BLaER1 treated with 17β-estradiol and CSF1 and Interleukin-3, amounts not matched to agents 10 nM and 100 nM (cell line): Measurements from ENCODE around the gene FBXO17.
"Not testable (repeated sequence)": the region's sequence is repeated elsewhere in the genome, so short reads cannot be mapped to it uniquely, and the experiment has no call there.

Experiments
- H3K27ac ChIP-seq, 11 experiments: shearing (Covaris generic); formaldehyde crosslinking; 2 replicates each; pipeline ENCODE4 v1.8.1; 2022
- H3K27me3 ChIP-seq, 11 experiments: shearing (Covaris generic); formaldehyde crosslinking; 2 replicates each; pipeline ENCODE4 v1.8.1; 2022
- H3K36me3 ChIP-seq, 11 experiments: shearing (Covaris generic); formaldehyde crosslinking; 2 replicates each; pipeline ENCODE4 v1.8.1; 2022
- H3K4me1 ChIP-seq, 10 experiments: shearing (Covaris generic); formaldehyde crosslinking; 2 replicates each; pipeline ENCODE4 v1.8.1; 2022
- H3K4me2 ChIP-seq, 11 experiments: shearing (Covaris generic); formaldehyde crosslinking; 2 replicates each; pipeline ENCODE4 v1.8.1; 2022
- H3K4me3 ChIP-seq, 10 experiments: shearing (Covaris generic); formaldehyde crosslinking; 2 replicates each; pipeline ENCODE4 v1.8.1; 2022
- H3K9ac ChIP-seq, 11 experiments: shearing (Covaris generic); formaldehyde crosslinking; 2 replicates each; pipeline ENCODE4 v1.8.1; 2022
- H3K9me3 ChIP-seq, 11 experiments: shearing (Covaris generic); formaldehyde crosslinking; replicated peaks in 1 of 11; 2 replicates each; pipeline ENCODE4 v1.8.1; 2022
- H4K20me1 ChIP-seq, 11 experiments: shearing (Covaris generic); formaldehyde crosslinking; 2 replicates each; pipeline ENCODE4 v1.8.1; 2022
- Cebpa-rat ChIP-seq, 11 experiments: shearing (Covaris generic); IDR thresholded peaks; 2 replicates each; pipeline ENCODE4 v1.8.1; 2022

The FBXO17 gene

DNA sequence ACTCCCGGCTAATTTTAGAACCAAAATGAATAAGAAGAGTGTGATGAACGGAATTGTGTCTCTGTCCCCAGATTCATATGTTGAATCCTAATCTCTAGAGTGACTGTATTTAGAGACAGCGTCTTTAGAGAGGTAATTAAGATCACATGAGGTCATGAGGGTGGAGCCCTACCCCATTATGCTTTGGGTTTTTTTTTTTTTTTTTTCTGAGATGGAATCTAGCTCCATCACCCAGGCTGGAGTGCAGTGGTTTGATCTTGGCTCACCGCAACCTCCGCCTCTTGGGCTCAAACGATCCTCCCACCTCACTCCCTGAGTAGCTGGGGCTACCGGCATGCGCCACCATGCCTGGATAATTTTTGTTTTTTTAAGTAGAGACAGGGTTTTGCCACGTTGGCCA is 28.9 kb upstream of the FBXO17 start:
- Histone ChIP-seq H3K9ac (no peak overlapping the region), H3K4me3 (no peak overlapping the region), H3K4me1 (peaks cover 0 to 37% (median 22%) of the 10 kb centered on the region in 10 experiments; a peak in 16 of 20 replicates), H3K9me3 (peaks cover 0 to 7% (median 0%) of the 10 kb centered on the region in 11 experiments; a peak in 6 of 22 replicates), H3K36me3 (no peaks in the 10 kb centered on the region), H3K27ac (no peak overlapping the region), H3K27me3 (no peaks in the 10 kb centered on the region), H3K4me2 (no peak overlapping the region), H4K20me1 (no peaks in the 10 kb centered on the region)
- no peak for TF ChIP-seq Cebpa-rat (IDR thresholded peaks at IDR 0.05)

- Histone ChIP-seq H3K27ac (no peak overlapping the region), H3K36me3 (no peaks in the 10 kb centered on the region), H3K9me3 (peaks cover 0 to 6% (median under 1%) of the 10 kb centered on the region in 11 experiments; a peak in 4 of 22 replicates), H3K27me3 (no peaks in the 10 kb centered on the region), H4K20me1 (no peaks in the 10 kb centered on the region), H3K4me2 (no peak overlapping the region), H3K4me3 (no peak overlapping the region), H3K4me1 (peaks cover 0 to 37% (median 22%) of the 10 kb centered on the region in 10 experiments; a peak in 16 of 20 replicates), H3K9ac (no peak overlapping the region)
- TF ChIP-seq Cebpa-rat (IDR thresholded peaks at IDR 0.05): no peak
Observed at GRCh38 chr19:39003796-39004195, 28.3 kb upstream of the FBXO17 start.

- Histone ChIP-seq H3K27ac (no peak overlapping the region), H3K36me3 (no peaks in the 10 kb centered on the region), H3K4me1 (peaks cover 0 to 37% (median 22%) of the 10 kb centered on the region in 10 experiments; a peak in 16 of 20 replicates), H3K9ac (no peak overlapping the region), H3K27me3 (no peaks in the 10 kb centered on the region), H3K4me2 (no peak overlapping the region), H4K20me1 (no peaks in the 10 kb centered on the region), H3K9me3 (peaks cover 0 to 7% (median 0%) of the 10 kb centered on the region in 11 experiments; a peak in 4 of 22 replicates), H3K4me3 (no peak overlapping the region)
- TF ChIP-seq Cebpa-rat (IDR thresholded peaks at IDR 0.05): no peak
Observed at GRCh38 chr19:39003188-39003587, 27.6 kb upstream of the FBXO17 start.

DNA sequence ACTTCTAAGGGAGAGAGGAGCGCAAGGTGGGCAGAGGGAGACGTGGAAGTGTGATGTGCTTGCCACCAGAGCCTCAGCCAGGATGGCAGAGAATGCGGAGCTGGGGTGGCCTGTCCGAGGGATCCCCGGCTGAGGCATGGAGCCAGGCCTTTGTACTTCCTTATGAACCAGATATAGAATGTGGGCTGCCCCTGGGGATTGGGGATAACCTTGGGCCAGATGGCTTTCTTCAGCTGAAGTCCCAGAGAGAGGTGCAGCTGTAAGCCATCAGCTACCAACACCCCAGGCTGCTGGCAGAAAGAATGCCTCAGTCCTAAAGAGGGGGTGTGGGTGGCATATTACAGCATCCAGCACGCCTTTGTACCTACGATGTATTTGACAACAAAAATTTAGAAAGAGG is 25.5 kb upstream of the FBXO17 start:
- Histone ChIP-seq H3K27ac (no peak overlapping the region), H3K4me3 (no peak overlapping the region), H3K9ac (no peak overlapping the region), H3K36me3 (no peaks in the 10 kb centered on the region), H3K27me3 (no peaks in the 10 kb centered on the region), H3K4me2 (peak overlapping the region in 8 of 11 experiments; percentile 24 to 74 (median 52); a peak in 15 of 22 replicates), H3K9me3 (peaks cover 0 to 7% (median 0%) of the 10 kb centered on the region in 11 experiments; a peak in 4 of 22 replicates), H3K4me1 (peaks cover 0 to 27% (median 11%) of the 10 kb centered on the region in 10 experiments; a peak in 16 of 20 replicates), H4K20me1 (no peaks in the 10 kb centered on the region)
- no peak for TF ChIP-seq Cebpa-rat (IDR thresholded peaks at IDR 0.05)

DNA sequence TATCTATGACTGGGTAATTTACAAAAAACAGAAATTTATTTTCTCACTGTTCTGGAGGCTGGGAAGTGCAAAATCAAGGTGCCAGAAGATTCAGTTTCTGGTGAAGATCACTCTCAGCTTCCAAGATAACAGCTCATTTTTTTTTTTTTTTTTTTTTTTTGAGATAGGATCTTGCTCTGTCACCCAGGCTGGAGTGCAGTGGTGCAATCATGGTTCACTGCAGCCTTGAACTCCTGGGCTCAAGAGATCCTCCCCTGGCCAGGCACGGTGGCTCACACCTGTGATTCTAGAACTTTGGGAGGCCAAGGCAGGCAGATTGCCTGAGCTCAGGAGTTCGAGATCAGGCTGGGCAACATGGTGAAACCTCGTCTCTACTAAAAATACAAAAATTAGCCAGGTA is 22.0 kb upstream of the FBXO17 start:
- not testable (repeated sequence) for H3K9ac ChIP-seq, H3K36me3 ChIP-seq, H4K20me1 ChIP-seq, H3K27ac ChIP-seq, H3K27me3 ChIP-seq, H3K4me3 ChIP-seq, H3K4me2 ChIP-seq
- peaks cover 0 to 12% (median 0%) of the 10 kb centered on the region in 11 experiments; a peak in 4 of 22 replicates for H3K9me3 ChIP-seq
- H3K4me1 ChIP-seq: peaks cover 0 to 25% (median 11%) of the 10 kb centered on the region in 10 experiments; a peak in 17 of 20 replicates

- Histone ChIP-seq H4K20me1 (no peaks in the 10 kb centered on the region), H3K4me2 (peak overlapping the region in 2 of 11 experiments; percentile 5 to 56; a peak in 4 of 22 replicates), H3K27ac (no peak overlapping the region; a peak in 1 of 22 replicates), H3K36me3 (no peaks in the 10 kb centered on the region), H3K27me3 (no peaks in the 10 kb centered on the region), H3K4me3 (no peak overlapping the region), H3K4me1 (peaks cover 0 to 13% (median 4%) of the 10 kb centered on the region in 10 experiments; a peak in 8 of 20 replicates), H3K9ac (no peak overlapping the region), H3K9me3 (peaks cover 0 to 5% (median 0%) of the 10 kb centered on the region in 11 experiments; a peak in 1 of 22 replicates)
- no peak for TF ChIP-seq Cebpa-rat (IDR thresholded peaks at IDR 0.05)
Observed at GRCh38 chr19:38993271-38993670, 17.7 kb upstream of the FBXO17 start.

DNA sequence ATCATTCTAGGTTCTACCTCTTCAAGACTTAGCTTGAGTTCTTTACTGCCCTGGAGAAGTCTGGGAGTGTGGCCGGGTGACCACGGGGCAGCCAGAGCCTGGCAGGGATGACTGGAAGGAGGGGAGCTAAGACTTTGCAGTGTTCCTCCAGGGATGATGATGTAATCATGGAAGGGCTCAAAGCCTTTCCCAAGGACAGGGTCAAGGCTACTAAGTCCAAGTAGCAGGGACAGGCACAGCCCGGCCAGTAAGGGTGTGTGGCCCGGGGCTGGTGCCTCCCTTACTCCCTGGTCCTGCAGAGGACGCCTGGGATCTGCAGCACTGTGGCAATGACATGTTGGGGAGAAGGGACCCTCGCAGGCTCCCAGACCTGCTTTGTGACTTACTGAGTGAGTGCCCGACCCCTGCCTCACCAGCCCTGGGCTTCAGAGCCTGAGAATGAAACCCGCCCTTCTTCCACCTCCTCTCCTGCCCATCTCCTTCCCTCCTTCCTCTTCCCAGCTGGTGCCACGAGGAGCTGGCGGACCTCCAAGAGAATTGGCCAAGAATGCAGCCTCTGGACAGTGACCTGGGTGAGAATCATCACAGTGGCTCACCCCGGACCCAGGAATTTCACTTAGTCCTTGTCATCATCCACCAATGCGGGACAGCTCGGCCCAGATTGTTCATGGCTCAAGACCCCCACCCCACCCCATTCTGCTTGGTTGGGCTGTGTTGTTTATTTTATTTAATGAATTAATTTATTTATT is 15.6 kb upstream of the FBXO17 start:
- Histone ChIP-seq H3K27me3 (no peaks in the 10 kb centered on the region), H3K4me1 (peaks cover 0 to 13% (median under 1%) of the 10 kb centered on the region in 10 experiments; a peak in 7 of 20 replicates), H3K4me3 (no peak overlapping the region), H3K9ac (no peak overlapping the region), H4K20me1 (no peaks in the 10 kb centered on the region), H3K36me3 (no peaks in the 10 kb centered on the region), H3K4me2 (no peak overlapping the region), H3K27ac (no peak overlapping the region), H3K9me3 (peaks cover 0 to 5% (median 0%) of the 10 kb centered on the region in 11 experiments; a peak in 1 of 22 replicates)
- TF ChIP-seq Cebpa-rat (IDR thresholded peaks at IDR 0.05): no peak

DNA sequence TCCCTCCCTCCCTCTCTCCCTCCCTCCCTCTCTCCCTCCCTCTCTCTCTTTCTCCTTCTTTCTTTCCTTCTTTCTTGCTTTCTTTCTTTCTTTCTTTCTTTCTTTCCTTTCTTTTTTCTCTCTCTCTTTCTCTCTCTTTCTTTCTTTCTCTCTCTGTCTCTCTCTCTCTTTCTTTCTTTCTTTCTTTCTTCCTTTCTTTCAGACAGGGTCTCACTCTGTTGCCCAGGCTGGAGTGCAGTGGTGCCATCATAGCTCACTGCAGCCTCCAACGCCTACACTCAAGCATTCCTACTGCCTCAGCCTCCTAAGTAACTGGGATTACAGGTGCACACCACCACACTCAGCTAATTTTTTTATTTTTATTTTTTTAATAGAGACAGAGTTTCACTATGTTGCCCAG is 14.1 kb upstream of the FBXO17 start:
- not testable (repeated sequence) for H3K27ac ChIP-seq, H3K4me3 ChIP-seq, H3K36me3 ChIP-seq, H3K9ac ChIP-seq, H4K20me1 ChIP-seq, H3K27me3 ChIP-seq, H3K4me2 ChIP-seq
- peaks cover 0 to 13% (median 2%) of the 10 kb centered on the region in 10 experiments; a peak in 5 of 20 replicates for H3K4me1 ChIP-seq
- H3K9me3 ChIP-seq: peaks cover 0 to 11% (median 0%) of the 10 kb centered on the region in 11 experiments; a peak in 5 of 22 replicates

DNA sequence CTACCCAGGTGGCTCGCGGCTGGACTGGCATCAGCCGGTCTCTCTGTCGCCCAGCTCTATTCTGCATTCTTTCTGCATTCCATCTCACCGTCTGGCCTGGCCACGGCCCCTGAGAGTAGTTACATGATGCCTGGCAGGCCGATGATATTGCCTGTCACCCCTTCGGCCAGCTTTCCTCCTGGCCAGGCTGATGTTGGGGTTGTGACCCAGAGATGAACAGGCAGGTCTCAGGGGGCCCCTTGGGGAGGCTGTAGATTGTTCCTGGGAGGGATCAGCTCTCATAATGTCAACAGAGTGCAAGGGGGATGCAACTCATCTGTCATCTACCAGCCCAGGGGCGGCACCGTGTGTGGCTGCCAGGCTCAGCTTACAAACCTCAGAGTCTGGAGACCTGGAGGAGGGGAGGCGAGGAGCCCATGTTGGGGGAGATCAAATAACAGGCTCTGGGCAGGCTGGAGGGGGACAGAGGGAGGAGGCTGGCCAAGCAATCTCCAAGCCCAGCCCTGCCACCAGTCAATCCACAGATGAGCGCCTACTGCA is 13.6 kb upstream of the FBXO17 start:
- no peak overlapping the region for H3K4me2 ChIP-seq
- TF ChIP-seq Cebpa-rat (IDR thresholded peaks at IDR 0.05): no peak
- H3K4me3 ChIP-seq: no peak overlapping the region
- H3K4me1 ChIP-seq: peaks cover 0 to 13% (median 2%) of the 10 kb centered on the region in 10 experiments; a peak in 5 of 20 replicates
- no peak overlapping the region for H3K27ac ChIP-seq
- no peak overlapping the region for H3K9ac ChIP-seq
- H3K36me3 ChIP-seq: no peaks in the 10 kb centered on the region
- H4K20me1 ChIP-seq: no peaks in the 10 kb centered on the region
- peaks cover 0 to 11% (median 0%) of the 10 kb centered on the region in 11 experiments; a peak in 5 of 22 replicates for H3K9me3 ChIP-seq
- no peaks in the 10 kb centered on the region for H3K27me3 ChIP-seq

GRCh38 chr19:38988627-38989026 is 13.1 kb upstream of the FBXO17 start:
- H3K9ac ChIP-seq, H3K4me2 ChIP-seq, H3K36me3 ChIP-seq, H3K4me3 ChIP-seq, H3K27me3 ChIP-seq, H3K27ac ChIP-seq, H4K20me1 ChIP-seq: not testable (repeated sequence)
- Histone ChIP-seq H3K9me3 (peaks cover 0 to 11% (median 0%) of the 10 kb centered on the region in 11 experiments; a peak in 5 of 22 replicates), H3K4me1 (peaks cover 0 to 12% (median 2%) of the 10 kb centered on the region in 10 experiments; a peak in 5 of 20 replicates)

GRCh38 chr19:38987745-38988144 is 12.2 kb upstream of the FBXO17 start:
- not testable (repeated sequence) for H3K27me3 ChIP-seq, H3K27ac ChIP-seq, H3K9me3 ChIP-seq

More at GRCh38 chr19:38987745-38988144, 12.2 kb upstream of the FBXO17 start:
- H3K4me2 ChIP-seq, H3K4me3 ChIP-seq, H3K4me1 ChIP-seq, H4K20me1 ChIP-seq, H3K36me3 ChIP-seq, H3K9ac ChIP-seq: not testable (repeated sequence)
